Natural killer cell (primary cell): ENCODE data around the gene PEX11G. TPM values are rescaled to one million over a fixed set of nuclear protein-coding genes. Genes with fewer than 3 reads are reported as not detected.

Source experiments
- ATAC-seq, 3 donors: fragments of 150-1000 bp in 2 of 3; fragments of 200-7000 bp in 1 of 3; cut with Tn5 transposase; 1 replicate in 1 of 3; 2 replicates in 2 of 3; pipeline ENCODE4 v1.10.0; 2021; ENCODE audit warnings: mild to moderate bottlenecking in 2 of 3, moderate library complexity in 2 of 3
- DNase-seq, 2 donors: peaks; one replicate each; pipeline versions ENCODE4 v3.0.0 to v3.0.0-alpha.2; 2013 to 2021; ENCODE audit warnings: mixed read lengths in 1 of 2
- H3K27ac ChIP-seq: one replicate; pipeline ENCODE4 v1.5.1; 2013; ENCODE audit warnings: mild to moderate bottlenecking, low read length
- H3K27me3 ChIP-seq: one replicate; pipeline ENCODE4 v1.6.1; 2013; ENCODE audit warnings: low read length; ENCODE audit not compliant: control insufficient read depth, insufficient read depth
- H3K36me3 ChIP-seq: one replicate; pipeline ENCODE4 v1.6.1; 2013; ENCODE audit warnings: low read length; ENCODE audit not compliant: control insufficient read depth, insufficient read depth
- H3K4me1 ChIP-seq: one replicate; pipeline ENCODE4 v1.6.1; 2013; ENCODE audit warnings: low read length; ENCODE audit not compliant: control insufficient read depth, insufficient read depth
- H3K4me3 ChIP-seq: one replicate; pipeline ENCODE4 v1.5.1; 2013; ENCODE audit warnings: low read length
- H3K9me3 ChIP-seq: one replicate; pipeline ENCODE4 v1.6.1; 2013; ENCODE audit warnings: low read length; ENCODE audit not compliant: control insufficient read depth, insufficient read depth
- H3K27ac Mint-ChIP-seq, 2 donors: one replicate each; pipeline ENCODE4 v1.8.0; 2022; ENCODE audit warnings: mild to moderate bottlenecking in 2 of 2, mixed read lengths in 2 of 2, moderate library complexity in 1 of 2
- H3K27me3 Mint-ChIP-seq, 2 donors: one replicate each; pipeline ENCODE4 v1.8.0; 2022; ENCODE audit warnings: low read depth in 2 of 2, mixed read lengths in 2 of 2
- H3K36me3 Mint-ChIP-seq: one replicate; pipeline ENCODE4 v1.8.0; 2022; ENCODE audit warnings: mixed read lengths
- H3K4me1 Mint-ChIP-seq, 2 donors: one replicate each; pipeline ENCODE4 v1.8.0; 2022; ENCODE audit warnings: mixed read lengths in 2 of 2
- H3K4me3 Mint-ChIP-seq: one replicate; pipeline ENCODE4 v1.8.0; 2022; ENCODE audit warnings: mild to moderate bottlenecking, moderate library complexity, mixed read lengths
- H3K9me3 Mint-ChIP-seq, 2 donors: one replicate each; pipeline ENCODE4 v1.8.0; 2022; ENCODE audit warnings: mixed read lengths in 2 of 2
- CTCF ChIP-seq: fragments of 200-600 bp; IDR thresholded peaks from one replicate; pipeline ENCODE4 v1.8.0; 2022; ENCODE audit warnings: antibody characterized with exemption
- WGBS: methylation state at CpG from one replicate; pipeline ENCODE4 v1.1.7; 2013; ENCODE audit warnings: missing lambda C conversion rate; ENCODE audit not compliant: insufficient coverage; 5-methylcytosine and 5-hydroxymethylcytosine counted together
- intact Hi-C: fragments of 100-400 bp; cut with micrococcal nuclease; formaldehyde crosslinking; loops from one replicate; pipeline ENCODE4 v1.14.2; 2022
- total RNA-seq, 4 donors: library from RNA; stranded (reverse); fragments of 120-200 nt in 1 of 4; gene quantifications; one replicate each; pipeline versions ENCODE4 v1.2.3 to v1.2.4, GENCODE V29; 2013 to 2022

The PEX11G gene
- total RNA-seq, 3 donors from 2014 or later (not counting 1 experiment from before 2014, with no cell fraction given) = 0.33 to 1.5 TPM; not detected in 1

GRCh38 chr19:7471696-7472615 is 16.9 kb downstream of the PEX11G start:
- H3K27ac Mint-ChIP-seq = no peak overlapping the region
- Histone ChIP-seq H3K4me1 (peaks cover 9% of the 10 kb centered on the region), H3K9me3 (no peaks in the 10 kb centered on the region), H3K27ac (no peak overlapping the region), H3K27me3 (no peaks in the 10 kb centered on the region), H3K36me3 (peaks cover 45% of the 10 kb centered on the region), H3K4me3 (no peak overlapping the region)
- 90% methylated on average over 42 of the region's 42 CpGs for WGBS
- H3K27me3 Mint-ChIP-seq = no peaks in the 10 kb centered on the region
- H3K4me3 Mint-ChIP-seq = no peak overlapping the region
- H3K9me3 Mint-ChIP-seq = no peaks in the 10 kb centered on the region
- intact Hi-C loops = no loop called here
- DNase-seq (no peak), ATAC-seq (no peak)
- H3K36me3 Mint-ChIP-seq = no peaks in the 10 kb centered on the region
- TF ChIP-seq CTCF = no peak
- no peaks in the 10 kb centered on the region for H3K4me1 Mint-ChIP-seq

- 96% methylated on average over 31 of the region's 31 CpGs for WGBS
- H3K36me3 Mint-ChIP-seq = no peaks in the 10 kb centered on the region
- no peaks in the 10 kb centered on the region for H3K27me3 Mint-ChIP-seq
- no peaks in the 10 kb centered on the region for H3K4me1 Mint-ChIP-seq
- DNase-seq (no peak), ATAC-seq (no peak)
- H3K4me3 Mint-ChIP-seq = no peak overlapping the region
- no peaks in the 10 kb centered on the region for H3K9me3 ChIP-seq
- H3K4me3 ChIP-seq = no peak overlapping the region
- H3K36me3 ChIP-seq = peaks cover 52% of the 10 kb centered on the region
- peaks cover 9% of the 10 kb centered on the region for H3K4me1 ChIP-seq
- H3K27ac ChIP-seq = no peak overlapping the region
- TF ChIP-seq CTCF = no peak
- H3K27me3 ChIP-seq = no peaks in the 10 kb centered on the region
- no peaks in the 10 kb centered on the region for H3K9me3 Mint-ChIP-seq
- no peak overlapping the region for H3K27ac Mint-ChIP-seq
- intact Hi-C loops = no loop called here
These were observed 18.1 kb downstream of the PEX11G start for GRCh38 chr19:7470540-7471305.

GRCh38 chr19:7469669-7470285 is 19.1 kb downstream of the PEX11G start:
- intact Hi-C loops = no loop called here
- TF ChIP-seq CTCF = no peak
- Histone ChIP-seq H3K27me3 (no peaks in the 10 kb centered on the region), H3K27ac (no peak overlapping the region), H3K36me3 (peaks cover 62% of the 10 kb centered on the region), H3K4me1 (peaks cover 9% of the 10 kb centered on the region), H3K4me3 (no peak overlapping the region), H3K9me3 (no peaks in the 10 kb centered on the region)
- Mint-ChIP-seq H3K4me1 (no peaks in the 10 kb centered on the region), H3K4me3 (no peak overlapping the region), H3K36me3 (no peaks in the 10 kb centered on the region), H3K27ac (no peak overlapping the region), H3K9me3 (no peaks in the 10 kb centered on the region), H3K27me3 (no peaks in the 10 kb centered on the region)
- ATAC-seq (no peak), DNase-seq (no peak)
- WGBS = 96% methylated on average over 31 of the region's 31 CpGs
